KMS-11 (cell line): ENCODE results near the gene MBOAT1.

Experiments used
- H2AFZ ChIP-seq: fragments of 200-600 bp; sonication (generic); 2 replicates; pipeline ENCODE4 v1.6.1; 2016; ENCODE audit warnings: antibody characterized with exemption, mixed run types, low read depth
- H3K27ac ChIP-seq: fragments of 200-600 bp; sonication (generic); 2 replicates; pipeline ENCODE4 v1.6.1; 2016; ENCODE audit warnings: mild to moderate bottlenecking, mixed run types
- H3K27me3 ChIP-seq: fragments of 200-600 bp; sonication (generic); 2 replicates; pipeline ENCODE4 v1.6.1; 2017; ENCODE audit warnings: mild to moderate bottlenecking, low read depth, mixed run types, moderate library complexity; ENCODE audit not compliant: insufficient read depth
- H3K36me3 ChIP-seq: fragments of 200-600 bp; sonication (generic); 2 replicates; pipeline ENCODE4 v1.6.1; 2017; ENCODE audit warnings: mild to moderate bottlenecking, mixed run types; ENCODE audit not compliant: insufficient read depth
- H3K4me1 ChIP-seq: fragments of 200-600 bp; sonication (generic); 2 replicates; pipeline ENCODE4 v1.6.1; 2016; ENCODE audit warnings: mild to moderate bottlenecking, low read depth, mixed run types; ENCODE audit not compliant: poor library complexity, severe bottlenecking
- H3K4me2 ChIP-seq: fragments of 200-600 bp; sonication (generic); 2 replicates; pipeline ENCODE4 v1.7.0; 2016; ENCODE audit warnings: mild to moderate bottlenecking, mixed run types
- H3K4me3 ChIP-seq: fragments of 200-600 bp; sonication (generic); IDR thresholded peaks from 2 replicates; pipeline ENCODE4 v1.6.1; 2017; ENCODE audit warnings: low read depth, low read length, mixed read lengths; ENCODE audit not compliant: insufficient read depth
- H3K79me2 ChIP-seq: fragments of 200-600 bp; sonication (generic); 2 replicates; pipeline ENCODE4 v1.6.1; 2016; ENCODE audit warnings: low read depth, mixed run types; ENCODE audit not compliant: insufficient read depth
- H3K9ac ChIP-seq: fragments of 200-600 bp; sonication (generic); 2 replicates; pipeline ENCODE4 v1.6.1; 2016; ENCODE audit warnings: mild to moderate bottlenecking, mixed run types
- H4K20me1 ChIP-seq: fragments of 200-600 bp; sonication (generic); 2 replicates; pipeline ENCODE4 v1.6.1; 2016; ENCODE audit warnings: mild to moderate bottlenecking, mixed run types; ENCODE audit not compliant: insufficient read depth
- CTCF ChIP-seq: fragments of 200-600 bp; sonication (generic); conservative IDR thresholded peaks from 2 replicates; pipeline ENCODE4 v1.6.1; 2017; ENCODE audit warnings: low read depth, mild to moderate bottlenecking, antibody characterized with exemption, low read length, moderate library complexity, mixed read lengths

The MBOAT1 gene

DNA sequence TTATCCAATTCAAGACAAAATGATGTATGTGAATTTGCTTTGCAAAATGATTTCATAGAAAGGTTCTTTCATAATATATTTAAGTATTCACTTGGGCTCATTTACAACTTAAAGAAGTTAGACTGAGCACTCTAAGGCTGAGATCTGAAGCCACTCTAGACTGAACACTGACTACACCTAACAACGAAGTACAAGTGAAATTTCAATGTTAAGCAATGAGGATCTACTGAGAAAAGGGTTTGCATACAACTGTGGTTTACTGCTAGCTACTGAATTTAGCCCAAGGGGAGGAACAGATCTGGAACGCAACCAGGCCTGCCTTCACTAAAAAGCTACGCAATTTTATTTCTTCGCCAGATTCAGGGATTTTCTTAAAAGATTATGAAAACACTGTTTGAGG is 106.4 kb downstream of the MBOAT1 start:
- Histone ChIP-seq H3K9ac (no peak overlapping the region), H3K4me3 (no peak overlapping the region), H3K27me3 (no peaks in the 10 kb centered on the region), H3K27ac (no peak overlapping the region), H3K4me2 (no peak overlapping the region), H3K79me2 (no peaks in the 10 kb centered on the region), H4K20me1 (no peaks in the 10 kb centered on the region), H3K4me1 (no peaks in the 10 kb centered on the region), H2AFZ (no peak overlapping the region), H3K36me3 (no peaks in the 10 kb centered on the region)
- TF ChIP-seq CTCF, result no peak

DNA sequence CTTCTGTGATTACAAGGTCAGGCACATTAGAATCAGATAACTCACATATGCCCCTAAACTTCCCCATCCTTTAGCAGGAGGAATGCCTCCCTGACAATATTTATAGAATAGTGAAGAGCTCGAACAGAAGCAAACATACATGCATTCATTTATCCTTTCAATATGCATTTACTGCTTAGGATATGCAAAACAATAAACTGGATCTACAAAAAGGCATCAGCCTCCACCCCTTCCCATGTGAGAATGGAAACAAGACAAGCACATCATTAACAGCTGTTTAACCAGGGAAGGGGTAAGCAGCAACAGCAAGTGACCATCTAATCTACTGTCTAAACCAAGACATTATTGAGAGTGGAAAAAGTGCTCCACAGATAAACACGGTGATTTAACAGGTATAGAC is 107.6 kb downstream of the MBOAT1 start:
- H3K36me3 ChIP-seq, result no peaks in the 10 kb centered on the region
- TF ChIP-seq CTCF, result no peak

GRCh38 chr6:20102397-20103073 is 109.7 kb downstream of the MBOAT1 start:
- no peaks in the 10 kb centered on the region for H4K20me1 ChIP-seq
- H3K27ac ChIP-seq, result no peak overlapping the region
- no peak overlapping the region for H3K4me2 ChIP-seq
- no peak overlapping the region for H3K9ac ChIP-seq
- H3K79me2 ChIP-seq, result no peaks in the 10 kb centered on the region
- no peak overlapping the region for H2AFZ ChIP-seq
- TF ChIP-seq CTCF, result no peak
- no peaks in the 10 kb centered on the region for H3K36me3 ChIP-seq
- no peaks in the 10 kb centered on the region for H3K27me3 ChIP-seq
- H3K4me3 ChIP-seq, result no peak overlapping the region
- H3K4me1 ChIP-seq, result no peaks in the 10 kb centered on the region

More for the DNA sequence above, 107.6 kb downstream of the MBOAT1 start:
- Histone ChIP-seq H2AFZ (no peak overlapping the region), H3K79me2 (no peaks in the 10 kb centered on the region), H3K27me3 (no peaks in the 10 kb centered on the region), H3K4me1 (no peaks in the 10 kb centered on the region), H3K27ac (no peak overlapping the region), H3K4me3 (no peak overlapping the region), H3K4me2 (no peak overlapping the region), H3K9ac (no peak overlapping the region), H4K20me1 (no peaks in the 10 kb centered on the region)

- H3K27me3 ChIP-seq, result no peaks in the 10 kb centered on the region
- no peak overlapping the region for H2AFZ ChIP-seq
- H3K79me2 ChIP-seq, result no peaks in the 10 kb centered on the region
- no peak overlapping the region for H3K4me2 ChIP-seq
- no peaks in the 10 kb centered on the region for H4K20me1 ChIP-seq
- no peak overlapping the region for H3K27ac ChIP-seq
- H3K4me3 ChIP-seq, result no peak overlapping the region
- peaks cover 10% of the 10 kb centered on the region for H3K4me1 ChIP-seq
- TF ChIP-seq CTCF, result no peak
- H3K36me3 ChIP-seq, result no peaks in the 10 kb centered on the region
- no peak overlapping the region for H3K9ac ChIP-seq
Observed at GRCh38 chr6:20099156-20099555, 113.1 kb downstream of the MBOAT1 start.
